ENCODE measurements around the gene VSIG10L. TPM values are rescaled to one million over a fixed set of nuclear protein-coding genes. Genes with fewer than 3 reads are reported as not detected.

VSIG10L gene
- total and polyA plus RNA-seq, 2 donors from 2014 or later: 1.8 to 2.2 TPM

GRCh38 chr19:51359294-51359693 is 17.4 kb upstream of the VSIG10L start:
- peaks cover 0 to 6% (median 5%) of the 10 kb centered on the region in 3 donors for H3K4me1 ChIP-seq (ENCODE audit: control insufficient read depth in 2 of 3, insufficient read depth in 2 of 3, low read depth in 1 of 3, low read length in 3 of 3)
- intact Hi-C loops (cut with DNase I): no loop called here
- no peaks in the 10 kb centered on the region for H3K9me3 ChIP-seq (ENCODE audit: control insufficient read depth in 2 of 3, insufficient read depth in 1 of 3, low read length in 3 of 3)
- no peak overlapping the region for H3K9ac ChIP-seq (ENCODE audit: low read length in 3 of 3)
- H3K27ac ChIP-seq (ENCODE audit: low read depth in 2 of 2, low read length in 2 of 2): no peak overlapping the region
- TF ChIP-seq CTCF (IDR thresholded peaks at IDR 0.05; ENCODE audit: borderline replicate concordance, extremely low read depth, insufficient read depth): no peak
- DNase-seq (no peak), FAIRE-seq (no peak)
- no peaks in the 10 kb centered on the region for H3K27me3 ChIP-seq (ENCODE audit: control insufficient read depth, insufficient read depth, low read length)
- no peaks in the 10 kb centered on the region for H3K36me3 ChIP-seq (ENCODE audit: control insufficient read depth in 2 of 3, insufficient read depth in 3 of 3, low read length in 3 of 3)
- no peak overlapping the region for H3K4me3 ChIP-seq (ENCODE audit: low read length in 3 of 3)

GRCh38 chr19:51357952-51358351 is 16.0 kb upstream of the VSIG10L start:
- H3K4me1 ChIP-seq (ENCODE audit: control insufficient read depth in 2 of 3, insufficient read depth in 2 of 3, low read depth in 1 of 3, low read length in 3 of 3): peaks cover 0 to 4% (median 0%) of the 10 kb centered on the region in 3 donors
- H3K4me3 ChIP-seq (ENCODE audit: low read length in 3 of 3): no peak overlapping the region
- FAIRE-seq: no peak
- TF ChIP-seq CTCF (IDR thresholded peaks at IDR 0.05; ENCODE audit: borderline replicate concordance, extremely low read depth, insufficient read depth): no peak
- no peak overlapping the region for H3K27ac ChIP-seq (ENCODE audit: low read depth in 2 of 2, low read length in 2 of 2)
- H3K36me3 ChIP-seq (ENCODE audit: control insufficient read depth in 2 of 3, insufficient read depth in 3 of 3, low read length in 3 of 3): no peaks in the 10 kb centered on the region
- intact Hi-C loops (cut with DNase I): no loop called here
- no peaks in the 10 kb centered on the region for H3K9me3 ChIP-seq (ENCODE audit: control insufficient read depth in 2 of 3, insufficient read depth in 1 of 3, low read length in 3 of 3)
- no peak for DNase-seq
- no peaks in the 10 kb centered on the region for H3K27me3 ChIP-seq (ENCODE audit: control insufficient read depth, insufficient read depth, low read length)
- H3K9ac ChIP-seq (ENCODE audit: low read length in 3 of 3): no peak overlapping the region

- intact Hi-C loops (cut with DNase I): no loop called here
- no peak for TF ChIP-seq CTCF (IDR thresholded peaks at IDR 0.05; ENCODE audit: borderline replicate concordance, extremely low read depth, insufficient read depth)
- no peak overlapping the region for H3K27ac ChIP-seq (ENCODE audit: low read depth in 2 of 2, low read length in 2 of 2)
- no peaks in the 10 kb centered on the region for H3K4me1 ChIP-seq (ENCODE audit: control insufficient read depth in 2 of 3, insufficient read depth in 2 of 3, low read depth in 1 of 3, low read length in 3 of 3)
- FAIRE-seq: no peak
- no peak for DNase-seq
- peaks cover 0 to 8% (median under 1%) of the 10 kb centered on the region in 3 donors for H3K36me3 ChIP-seq (ENCODE audit: control insufficient read depth in 2 of 3, insufficient read depth in 3 of 3, low read length in 3 of 3)
- H3K9me3 ChIP-seq (ENCODE audit: control insufficient read depth in 2 of 3, insufficient read depth in 1 of 3, low read length in 3 of 3): no peaks in the 10 kb centered on the region
- no peak overlapping the region for H3K9ac ChIP-seq (ENCODE audit: low read length in 3 of 3)
- no peaks in the 10 kb centered on the region for H3K27me3 ChIP-seq (ENCODE audit: control insufficient read depth, insufficient read depth, low read length)
- no peak overlapping the region for H3K4me3 ChIP-seq (ENCODE audit: low read length in 3 of 3)
These were observed 14.3 kb upstream of the VSIG10L start for GRCh38 chr19:51356159-51356801.
